ENCODE data around the gene WDR1.

Gene WDR1

GRCh38 chr4:10028910-10029309 is 87.7 kb downstream of the WDR1 start:
- Mint-ChIP-seq H3K27ac (no peak overlapping the region), H3K4me1 (peaks cover 39% of the 10 kb centered on the region), H3K36me3 (ENCODE audit: low read depth) (peaks cover 3% of the 10 kb centered on the region), H3K27me3 (ENCODE audit: low read depth) (peaks cover 9% of the 10 kb centered on the region), H3K9me3 (peaks cover 3% of the 10 kb centered on the region), H3K4me3 (no peak overlapping the region)
- no peak for TF ChIP-seq CTCF (IDR thresholded peaks at IDR 0.05; ENCODE audit: unreplicated experiment in 3 of 3)

GRCh38 chr4:10026485-10026884 is 90.1 kb downstream of the WDR1 start:
- Mint-ChIP-seq H3K27ac (no peak overlapping the region), H3K9me3 (peaks cover 3% of the 10 kb centered on the region), H3K4me3 (no peak overlapping the region), H3K4me1 (peaks cover 33% of the 10 kb centered on the region), H3K27me3 (ENCODE audit: low read depth) (peaks cover 14% of the 10 kb centered on the region), H3K36me3 (ENCODE audit: low read depth) (peaks cover 3% of the 10 kb centered on the region)
- TF ChIP-seq CTCF (IDR thresholded peaks at IDR 0.05; ENCODE audit: unreplicated experiment in 3 of 3), result no peak

GRCh38 chr4:10025230-10025806 is 91.3 kb downstream of the WDR1 start:
- no peak overlapping the region for H3K4me3 Mint-ChIP-seq
- peaks cover 14% of the 10 kb centered on the region for H3K27me3 Mint-ChIP-seq (ENCODE audit: low read depth)
- TF ChIP-seq CTCF (IDR thresholded peaks at IDR 0.05; ENCODE audit: unreplicated experiment in 3 of 3), result no peak
- H3K36me3 Mint-ChIP-seq (ENCODE audit: low read depth), result peaks cover 3% of the 10 kb centered on the region
- H3K9me3 Mint-ChIP-seq, result peaks cover 3% of the 10 kb centered on the region
- H3K27ac Mint-ChIP-seq, result no peak overlapping the region
- peaks cover 24% of the 10 kb centered on the region for H3K4me1 Mint-ChIP-seq
